Astrocyte (in vitro differentiated cells and primary cell): ENCODE results near the gene BHLHA15.

Experiments used
- CTCF ChIP-seq: IDR thresholded peaks from 2 replicates; pipeline ENCODE4 v1.5.1; 2011; ENCODE audit warnings: low read depth, mild to moderate bottlenecking, inconsistent platforms, low read length, moderate library complexity; ENCODE audit not compliant: insufficient read depth
- EZH2 ChIP-seq: IDR thresholded peaks from 2 replicates; pipeline ENCODE4 v1.6.1; 2012; ENCODE audit warnings: mild to moderate bottlenecking, low read length, inconsistent platforms; ENCODE audit not compliant: insufficient read depth

- TF ChIP-seq CTCF = no peak
- no peak for TF ChIP-seq EZH2
Measured at GRCh38 chr7:98202367-98203195, 8.7 kb upstream of the BHLHA15 start.
